Gastroesophageal sphincter (tissue), 4 donors: Measurements from ENCODE around the gene DIAPH2. TPM values are rescaled to one million over a fixed set of nuclear protein-coding genes. Genes with fewer than 3 reads are reported as not detected.

Source experiments
- ATAC-seq: fragments of 150-250 bp; one replicate; pipeline ENCODE4 v1.9.1; 2016; ENCODE audit warnings: mild to moderate bottlenecking, moderate library complexity
- H3K27ac ChIP-seq, 4 donors: fragments of 200-600 bp; sonication (generic) in 3 of 4; 1 replicate in 3 of 4; 2 replicates in 1 of 4; pipeline ENCODE4 v1.5.1; 2016 to 2019
- H3K27me3 ChIP-seq: fragments of 200-600 bp; sonication (generic); one replicate; pipeline ENCODE4 v1.5.1; 2019
- H3K36me3 ChIP-seq, 2 donors: fragments of 200-600 bp; sonication (generic); one replicate each; pipeline ENCODE4 v1.5.1; 2019; ENCODE audit warnings: control low read depth in 1 of 2
- H3K4me1 ChIP-seq, 3 donors: fragments of 200-600 bp; sonication (generic); 1 replicate in 2 of 3; 2 replicates in 1 of 3; pipeline ENCODE4 v1.5.1; 2016 to 2019; ENCODE audit warnings: control low read depth in 2 of 3
- H3K4me3 ChIP-seq, 2 donors: fragments of 200-600 bp; sonication (generic); one replicate each; pipeline ENCODE4 v1.5.1; 2019; ENCODE audit warnings: mild to moderate bottlenecking in 1 of 2, moderate library complexity in 1 of 2
- H3K9me3 ChIP-seq, 3 donors: fragments of 200-600 bp; sonication (generic); one replicate each; pipeline ENCODE4 v1.5.1; 2017 to 2019; ENCODE audit warnings: control low read depth in 2 of 3
- EP300 ChIP-seq: sonication (generic); formaldehyde crosslinking; IDR thresholded peaks from one replicate; pipeline ENCODE4 v1.6.1; 2017; ENCODE audit warnings: antibody characterized with exemption, mild to moderate bottlenecking
- POLR2A ChIP-seq, 2 donors: fragments of 450-650 bp; IDR thresholded peaks; one replicate each; pipeline ENCODE4 v1.6.1; 2017; ENCODE audit warnings: antibody characterized with exemption in 2 of 2, mild to moderate bottlenecking in 2 of 2, moderate library complexity in 1 of 2
- POLR2AphosphoS5 ChIP-seq: sonication (generic); formaldehyde crosslinking; IDR thresholded peaks from one replicate; pipeline ENCODE4 v1.6.1; 2017; ENCODE audit warnings: antibody characterized with exemption
- WGBS, 2 donors: methylation state at CpG; one replicate each; pipeline ENCODE4 v1.1.5; 2018; ENCODE audit warnings: low coverage in 1 of 2; 5-methylcytosine and 5-hydroxymethylcytosine counted together
- total RNA-seq, 4 donors: library from RNA; depleted of rRNA; stranded (reverse); fragments of >200 nt; gene quantifications; one replicate each; pipeline ENCODE4 v1.1.0, GENCODE V29; 2016
- TF ChIP-seq, protein P1 (sequence below), 4 experiments: fragments of 200-600 bp in 2 of 4; fragments of 450-650 bp in 2 of 4; sonication (generic) in 1 of 4; IDR thresholded peaks; one replicate each; pipeline ENCODE4 v1.5.1; 2017 to 2019; ENCODE audit warnings: antibody characterized with exemption in 4 of 4, mild to moderate bottlenecking in 2 of 4, moderate library complexity in 2 of 4

Gene DIAPH2
- total RNA-seq, 4 donors from 2014 or later = 46.1 to 93.9 (median 76.5) TPM

DNA sequence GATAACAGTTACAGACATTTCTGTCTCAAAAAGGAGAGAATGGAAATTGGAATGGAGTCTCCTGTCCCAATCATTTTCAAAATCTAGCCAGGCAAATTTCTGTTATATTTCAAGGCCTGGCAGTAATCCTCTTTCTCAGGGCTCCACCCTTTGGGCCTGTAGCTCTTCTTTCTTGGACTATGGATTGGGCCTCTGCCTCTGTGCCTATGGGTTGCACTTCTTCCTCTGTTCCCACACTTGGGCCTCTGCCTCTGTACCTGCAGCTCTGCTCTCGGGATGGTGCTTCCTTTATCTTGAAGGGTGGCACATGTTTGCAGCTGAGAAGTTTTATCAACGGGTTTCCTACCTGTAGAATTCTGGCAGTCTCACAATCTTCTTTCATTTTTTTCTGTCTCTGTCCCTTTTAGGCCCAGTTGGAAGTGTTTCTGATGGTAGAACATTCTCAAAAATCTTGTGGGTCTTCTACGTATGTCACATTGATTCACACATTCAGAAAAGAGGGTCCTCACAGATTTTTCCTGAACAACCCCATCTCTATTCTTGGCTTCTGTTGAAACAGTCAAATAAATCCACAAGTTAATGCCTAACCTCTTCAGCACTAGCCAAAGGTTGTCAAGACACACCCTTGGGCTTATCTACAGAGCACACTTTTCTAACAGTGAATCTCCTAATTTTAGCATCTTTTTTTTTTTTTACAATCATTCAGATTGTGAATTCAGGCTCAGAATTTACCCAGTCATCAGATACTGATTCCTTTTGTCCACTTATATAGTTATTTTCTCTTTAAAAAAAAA, 918.0 kb downstream of the DIAPH2 start:
- ATAC-seq = no peak
- 63 to 100% methylated on average over 2 of the region's 3 CpGs for WGBS, 2 donors
- H3K36me3 ChIP-seq = no peaks in the 10 kb centered on the region
- no peak for TF ChIP-seq POLR2AphosphoS5
- H3K27me3 ChIP-seq = no peaks in the 10 kb centered on the region
- no peaks in the 10 kb centered on the region for H3K9me3 ChIP-seq
- H3K4me3 ChIP-seq = no peak overlapping the region
- H3K4me1 ChIP-seq = no peaks in the 10 kb centered on the region
- no peak overlapping the region for H3K27ac ChIP-seq

DNA sequence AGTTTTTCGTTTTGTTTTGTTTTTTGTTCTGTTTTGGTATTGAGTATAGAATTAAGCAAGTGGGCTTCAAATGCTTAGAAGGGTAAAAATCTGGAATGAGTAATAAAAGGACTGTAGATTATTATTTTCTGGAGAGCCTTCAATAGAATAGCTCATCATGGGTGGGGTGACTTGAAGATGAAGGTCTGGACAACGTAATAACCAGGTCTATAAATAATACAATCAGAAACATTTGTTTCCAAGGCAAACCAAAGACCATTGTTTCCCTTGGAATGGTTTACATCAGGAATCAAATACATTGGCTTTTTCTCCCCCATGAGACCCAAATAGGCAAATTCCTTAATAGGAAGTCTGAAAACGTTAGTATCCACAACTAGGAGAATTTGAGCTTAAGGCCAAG, 920.6 kb downstream of the DIAPH2 start:
- WGBS, 2 donors = 39 to 60% methylated on average over 2 to 3 of the region's 3 CpGs
- no peak for ATAC-seq
- Histone ChIP-seq H3K9me3 (no peaks in the 10 kb centered on the region), H3K27ac (no peak overlapping the region), H3K4me1 (no peaks in the 10 kb centered on the region), H3K36me3 (no peaks in the 10 kb centered on the region), H3K4me3 (no peak overlapping the region), H3K27me3 (no peaks in the 10 kb centered on the region)
- TF ChIP-seq, protein P1, sequence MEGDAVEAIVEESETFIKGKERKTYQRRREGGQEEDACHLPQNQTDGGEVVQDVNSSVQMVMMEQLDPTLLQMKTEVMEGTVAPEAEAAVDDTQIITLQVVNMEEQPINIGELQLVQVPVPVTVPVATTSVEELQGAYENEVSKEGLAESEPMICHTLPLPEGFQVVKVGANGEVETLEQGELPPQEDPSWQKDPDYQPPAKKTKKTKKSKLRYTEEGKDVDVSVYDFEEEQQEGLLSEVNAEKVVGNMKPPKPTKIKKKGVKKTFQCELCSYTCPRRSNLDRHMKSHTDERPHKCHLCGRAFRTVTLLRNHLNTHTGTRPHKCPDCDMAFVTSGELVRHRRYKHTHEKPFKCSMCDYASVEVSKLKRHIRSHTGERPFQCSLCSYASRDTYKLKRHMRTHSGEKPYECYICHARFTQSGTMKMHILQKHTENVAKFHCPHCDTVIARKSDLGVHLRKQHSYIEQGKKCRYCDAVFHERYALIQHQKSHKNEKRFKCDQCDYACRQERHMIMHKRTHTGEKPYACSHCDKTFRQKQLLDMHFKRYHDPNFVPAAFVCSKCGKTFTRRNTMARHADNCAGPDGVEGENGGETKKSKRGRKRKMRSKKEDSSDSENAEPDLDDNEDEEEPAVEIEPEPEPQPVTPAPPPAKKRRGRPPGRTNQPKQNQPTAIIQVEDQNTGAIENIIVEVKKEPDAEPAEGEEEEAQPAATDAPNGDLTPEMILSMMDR (IDR thresholded peaks at IDR 0.05) = no peak
- TF ChIP-seq EP300 (no peak), POLR2AphosphoS5 (no peak), POLR2A (IDR thresholded peaks at IDR 0.05) (no peak)

DNA sequence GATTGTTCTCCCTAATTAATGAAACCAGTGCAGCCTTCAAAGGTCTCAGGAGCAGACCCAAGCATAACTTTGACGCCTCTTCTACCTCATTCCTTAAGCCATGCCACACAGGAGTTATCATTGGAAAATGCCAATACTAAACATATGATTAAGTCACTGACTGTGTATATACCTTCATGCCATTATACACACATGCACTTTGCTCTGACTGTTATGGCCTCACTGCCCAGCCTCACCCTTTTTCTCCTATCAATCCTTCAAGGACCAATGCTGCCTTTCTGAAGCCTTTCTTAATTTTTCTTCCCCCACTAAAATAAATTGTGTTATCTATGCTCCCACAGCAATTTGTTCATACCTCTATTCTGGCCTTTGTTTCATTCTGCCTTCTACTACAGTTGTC, 924.7 kb downstream of the DIAPH2 start:
- Histone ChIP-seq H3K36me3 (no peaks in the 10 kb centered on the region), H3K27ac (no peak overlapping the region), H3K4me3 (no peak overlapping the region), H3K27me3 (no peaks in the 10 kb centered on the region), H3K9me3 (no peaks in the 10 kb centered on the region), H3K4me1 (no peaks in the 10 kb centered on the region)
- no peak for ATAC-seq
- TF ChIP-seq POLR2AphosphoS5 (no peak), EP300 (no peak), POLR2A (IDR thresholded peaks at IDR 0.05) (no peak)
- TF ChIP-seq, protein P1 (IDR thresholded peaks at IDR 0.05) = no peak
- 90 to 100% methylated on average over 1 of the region's 1 CpG for WGBS, 2 donors

DNA sequence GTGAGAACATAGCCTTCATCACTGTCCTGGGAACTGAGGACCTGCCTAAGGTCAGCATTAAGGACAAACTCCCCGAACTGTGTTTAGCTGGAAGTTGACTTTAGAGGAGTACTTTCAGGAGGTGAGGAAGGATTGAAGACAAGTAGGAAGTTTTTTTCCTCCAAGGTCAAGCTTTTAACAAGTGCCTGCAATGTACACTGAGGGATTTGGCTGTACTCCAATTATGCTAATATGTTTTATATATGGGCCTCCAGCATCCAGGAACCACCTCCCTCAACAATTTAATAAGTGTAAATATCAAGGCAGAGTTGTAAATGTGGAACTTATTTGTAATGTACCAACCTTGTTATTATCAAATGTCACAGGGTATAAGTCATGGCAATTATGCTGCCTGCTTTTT, 925.3 kb downstream of the DIAPH2 start:
- no peaks in the 10 kb centered on the region for H3K4me1 ChIP-seq
- H3K4me3 ChIP-seq = no peak overlapping the region
- no peaks in the 10 kb centered on the region for H3K36me3 ChIP-seq
- no peak for ATAC-seq
- no peak overlapping the region for H3K27ac ChIP-seq
- H3K9me3 ChIP-seq = no peaks in the 10 kb centered on the region
- WGBS, 2 donors = 60 to 71% methylated on average over 1 of the region's 1 CpG
- TF ChIP-seq POLR2A (IDR thresholded peaks at IDR 0.05) = no peak
- TF ChIP-seq EP300 = no peak
- TF ChIP-seq, protein P1 (IDR thresholded peaks at IDR 0.05) = no peak
- no peak for TF ChIP-seq POLR2AphosphoS5
- H3K27me3 ChIP-seq = no peaks in the 10 kb centered on the region

DNA sequence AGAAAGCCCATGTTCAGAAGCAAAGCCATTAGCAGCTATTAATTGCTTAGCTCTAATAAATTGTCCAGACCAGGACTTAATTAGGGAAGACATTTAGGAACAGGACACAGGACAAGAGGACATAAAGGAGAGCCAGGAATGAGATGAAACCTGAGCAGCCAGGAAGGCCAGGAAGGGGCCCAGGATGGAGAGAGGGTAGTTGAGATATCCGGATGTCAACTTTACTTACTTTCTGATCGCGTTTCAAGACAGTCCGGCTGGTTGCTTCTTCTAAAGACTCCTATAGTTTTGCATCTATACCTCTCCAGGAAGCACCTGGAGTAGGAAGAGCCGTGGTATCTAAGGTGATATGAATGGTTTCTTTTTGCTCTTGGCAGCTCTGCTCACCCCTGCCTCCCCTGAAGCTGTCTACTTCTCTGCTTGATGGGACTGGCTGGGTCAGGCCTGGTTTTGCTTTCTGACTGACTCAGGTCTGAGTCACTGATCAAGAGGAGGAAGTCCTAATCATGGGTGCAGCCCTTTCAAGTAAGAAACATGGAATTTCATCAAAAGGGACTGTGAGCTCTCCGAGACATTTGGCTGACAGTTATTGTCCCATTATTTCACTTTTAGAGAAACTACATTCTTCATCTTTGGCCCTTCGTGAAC, 932.4 kb downstream of the DIAPH2 start:
- Histone ChIP-seq H3K27ac (no peak overlapping the region), H3K9me3 (no peaks in the 10 kb centered on the region), H3K36me3 (no peaks in the 10 kb centered on the region), H3K4me3 (no peak overlapping the region), H3K27me3 (no peaks in the 10 kb centered on the region), H3K4me1 (no peaks in the 10 kb centered on the region)
- 86 to 96% methylated on average over 4 to 6 of the region's 7 CpGs for WGBS, 2 donors
- ATAC-seq = no peak
- TF ChIP-seq EP300 (no peak), POLR2A (IDR thresholded peaks at IDR 0.05) (no peak), POLR2AphosphoS5 (no peak)
- TF ChIP-seq, protein P1 (IDR thresholded peaks at IDR 0.05) = no peak
